GM18870 (cell line): ENCODE results near the gene GRID1.
"Not testable (repeated sequence)": the region's sequence is repeated elsewhere in the genome, so short reads cannot be mapped to it uniquely, and the experiment has no call there.

Experiments
- ATAC-seq: cut with Tn5 transposase; IDR thresholded peaks from one replicate; pipeline ENCODE4 v1.9.1; 2021; ENCODE audit warnings: moderate library complexity; ENCODE audit not compliant: unreplicated experiment

The GRID1 gene

DNA sequence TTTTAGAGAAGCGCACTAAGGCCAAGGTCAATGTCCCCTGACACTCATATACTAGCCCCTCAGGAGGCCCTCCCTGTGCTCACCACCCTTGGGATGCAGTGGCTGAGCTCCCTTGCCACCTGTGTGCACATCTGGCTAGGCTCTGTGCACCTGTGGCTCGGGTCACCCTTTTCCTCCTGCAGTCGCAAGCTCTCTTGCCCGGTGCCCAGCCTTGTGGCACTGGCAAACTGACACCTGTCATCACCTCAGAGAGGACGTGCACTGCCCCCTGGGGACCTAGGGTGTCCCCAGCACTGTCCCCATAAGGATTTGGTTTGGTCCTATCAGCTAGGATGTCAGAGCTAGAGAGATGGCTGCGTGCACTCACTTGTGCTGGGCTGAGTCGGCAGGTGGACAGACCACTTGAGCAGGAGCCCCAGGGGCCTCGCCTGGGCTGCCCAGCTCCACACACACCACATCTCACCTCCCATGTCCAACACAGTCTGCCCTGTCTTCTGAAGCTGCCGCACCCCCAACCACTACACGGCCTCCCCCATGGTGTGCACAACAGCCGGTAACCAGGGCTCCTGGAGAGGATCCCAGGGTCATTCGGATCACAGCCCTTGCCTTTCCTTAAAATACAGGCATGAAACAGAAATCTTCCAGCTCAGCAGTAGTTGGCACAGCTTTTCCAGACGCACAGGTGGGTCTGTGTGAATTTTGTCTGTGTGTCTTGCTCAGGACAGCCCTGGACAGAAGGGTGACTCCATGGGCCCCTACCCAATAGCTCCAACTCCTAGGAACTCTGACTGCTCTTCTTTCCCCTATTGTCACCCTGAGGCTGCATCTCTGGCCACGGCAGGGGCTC, 111.0 kb downstream of the GRID1 start:
- ATAC-seq = no peak

DNA sequence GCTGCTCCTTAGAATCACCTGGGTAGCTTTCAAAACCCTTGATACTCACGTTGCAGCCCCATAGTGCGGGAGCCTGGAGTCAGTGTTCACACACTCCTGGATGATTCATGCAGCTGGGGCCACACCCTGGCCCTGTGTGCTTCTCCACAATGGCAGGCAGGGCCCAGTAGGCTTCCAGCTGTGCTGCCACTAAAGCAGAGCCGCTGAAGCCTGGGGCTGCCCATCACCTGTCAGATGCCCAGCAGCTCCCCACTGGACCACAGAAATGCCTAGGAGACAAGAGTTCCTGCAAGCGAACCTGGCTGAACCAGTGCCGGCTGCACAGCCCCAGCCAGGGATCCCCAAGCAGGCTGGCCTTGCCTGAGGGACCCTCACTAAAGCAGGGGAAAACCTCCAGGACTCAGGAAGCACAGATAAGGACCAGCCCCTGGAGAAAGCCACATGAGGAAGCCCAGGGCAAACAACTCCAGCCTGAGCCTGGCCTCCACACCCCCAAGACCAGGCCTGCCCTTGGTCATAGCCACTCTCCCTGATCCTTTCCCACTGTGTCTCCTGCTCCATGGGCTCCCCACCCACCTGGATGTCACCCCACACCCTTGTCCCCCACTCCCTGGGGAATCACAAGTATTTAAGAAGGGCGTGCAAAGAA, 111.9 kb downstream of the GRID1 start:
- ATAC-seq = no peak

DNA sequence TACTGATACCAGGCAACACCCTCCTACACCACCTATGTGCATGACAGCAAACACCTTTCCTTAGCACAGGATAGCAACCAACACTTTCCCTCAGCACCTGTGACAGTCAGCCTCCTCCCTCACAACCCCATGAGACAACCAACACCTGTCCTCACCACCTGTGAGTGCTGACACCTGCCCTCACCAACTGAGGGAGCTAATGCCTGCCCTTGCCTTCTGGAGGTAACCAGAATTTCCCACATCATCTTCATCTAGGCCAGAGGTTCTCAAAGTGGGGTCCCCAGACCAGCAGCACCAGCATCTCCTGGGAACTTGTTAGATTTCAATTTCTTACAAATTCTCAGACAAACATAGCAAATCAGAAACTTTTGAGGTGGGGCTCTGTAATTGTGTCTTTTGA, 112.5 kb downstream of the GRID1 start:
- no peak for ATAC-seq

DNA sequence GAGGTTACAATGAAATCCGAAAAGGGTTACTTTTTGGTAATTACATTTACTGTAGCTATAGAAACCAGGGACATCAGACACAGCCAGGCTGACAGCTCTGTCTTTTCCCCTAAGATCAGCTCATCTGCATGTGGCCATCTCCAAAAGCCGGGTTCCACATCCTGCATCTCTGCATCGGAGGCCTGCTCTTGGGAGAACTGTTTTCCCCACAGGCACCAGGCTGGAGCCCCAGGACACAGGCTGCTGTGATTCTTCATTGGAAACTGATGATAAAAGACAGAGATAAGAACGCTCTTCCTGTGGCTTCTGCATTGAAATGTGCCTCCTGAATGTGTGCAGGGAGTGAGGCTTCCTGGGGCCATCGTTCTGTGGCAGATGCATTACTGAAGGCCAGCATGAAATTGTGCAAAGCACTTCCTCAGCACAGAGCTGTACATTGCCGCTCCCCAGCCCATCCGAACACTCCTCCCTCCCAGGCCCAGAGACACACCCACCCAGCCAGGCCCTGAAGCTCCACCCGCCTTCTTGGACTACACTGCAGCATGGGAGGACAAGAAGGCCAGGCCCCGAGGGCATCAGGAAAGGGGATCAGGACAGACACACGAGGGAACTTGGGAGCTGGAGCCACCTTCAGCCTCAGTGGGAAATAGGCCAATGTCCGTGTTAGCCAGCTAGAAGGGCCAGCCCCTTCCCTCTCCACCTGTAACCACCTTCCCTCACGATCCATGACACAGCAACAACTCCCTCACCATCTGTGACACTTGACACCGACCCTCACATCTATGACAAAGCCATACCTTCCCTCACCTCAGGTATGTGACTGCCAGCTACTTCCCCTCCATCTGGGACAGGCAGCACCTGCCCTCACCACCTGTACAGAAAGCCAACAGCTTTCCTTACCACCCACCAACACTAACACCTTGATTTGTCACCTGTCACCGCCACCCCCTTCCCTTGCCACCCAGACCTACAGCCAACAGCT, 113.2 kb downstream of the GRID1 start:
- no peak for ATAC-seq

DNA sequence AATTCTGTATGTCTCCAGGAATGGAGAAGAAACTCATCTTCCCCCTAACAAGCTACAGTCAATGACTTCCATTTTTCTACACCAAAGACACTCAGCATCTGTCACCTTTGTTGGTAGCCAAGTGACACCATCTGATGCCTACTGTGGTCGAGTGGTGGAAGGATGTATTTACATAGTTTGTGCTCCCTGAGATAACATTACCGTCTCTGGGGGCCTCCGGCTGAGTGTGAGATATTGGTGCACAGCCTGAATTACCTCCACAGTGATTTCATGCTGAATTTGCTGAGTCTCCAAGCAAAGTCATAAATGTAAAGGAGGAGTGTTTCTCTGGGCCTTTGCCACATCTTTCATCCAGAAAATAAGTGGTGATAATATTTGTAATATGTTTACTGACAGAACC, 114.0 kb downstream of the GRID1 start:
- ATAC-seq = no peak

DNA sequence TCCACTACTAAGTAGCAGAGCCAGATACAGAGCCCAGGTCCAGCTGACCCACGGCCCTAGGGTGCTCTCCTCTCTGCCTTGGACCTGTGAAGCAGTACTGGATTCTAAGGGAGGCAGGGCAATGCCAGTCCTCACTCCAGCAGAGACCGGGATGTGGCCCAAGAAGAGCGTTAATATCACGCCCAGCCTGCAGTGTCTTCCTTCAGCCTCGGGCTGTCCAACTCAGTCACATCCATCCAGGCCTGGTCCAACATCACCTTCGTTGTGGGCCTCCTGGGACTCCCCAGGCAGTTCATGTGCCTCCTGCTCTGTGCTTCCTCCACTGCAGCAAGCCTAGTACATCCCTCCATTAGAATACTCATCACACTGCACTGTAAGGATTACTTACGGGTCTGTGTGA, 114.5 kb downstream of the GRID1 start:
- ATAC-seq = no peak

DNA sequence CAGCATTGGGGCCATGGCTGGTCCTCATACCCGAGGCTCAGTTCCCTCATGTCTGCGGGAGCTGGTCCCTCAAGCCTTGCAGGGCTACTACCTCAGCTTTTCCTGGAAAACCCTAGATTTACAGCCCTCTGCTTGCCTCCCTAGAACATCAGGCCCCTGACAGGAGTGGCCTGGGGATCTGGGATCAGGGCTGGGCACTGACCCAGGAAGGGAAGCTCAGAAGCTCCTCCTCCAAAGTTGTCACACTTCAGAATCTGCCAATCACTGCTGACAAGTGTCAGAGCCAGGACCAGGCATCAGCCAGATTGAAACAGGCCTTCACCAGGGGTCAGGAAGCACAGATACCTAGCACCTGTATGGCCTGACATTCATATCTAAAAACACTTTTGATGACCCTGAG, 115.2 kb downstream of the GRID1 start:
- ATAC-seq = no peak

DNA sequence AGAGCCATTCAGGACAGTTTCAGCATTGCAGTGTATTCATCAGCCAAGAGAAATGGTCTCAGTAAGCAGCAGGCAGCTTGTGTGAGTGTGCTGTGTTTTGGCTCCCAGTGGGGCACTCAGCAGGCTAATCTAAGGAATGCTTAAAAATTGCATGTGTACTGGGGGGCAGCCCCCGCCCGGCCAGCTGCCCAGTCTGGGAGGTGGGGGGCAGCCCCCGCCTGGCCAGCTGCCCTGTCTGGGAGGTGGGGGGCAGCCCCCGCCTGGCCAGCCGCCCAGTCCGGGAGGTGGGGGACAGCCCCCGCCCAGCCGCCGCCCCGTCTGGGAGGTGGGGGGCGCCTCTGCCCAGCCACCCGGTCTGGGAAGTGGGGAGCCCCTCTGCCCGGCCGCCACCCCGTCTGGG, 116.2 kb downstream of the GRID1 start:
- no peak for ATAC-seq

DNA sequence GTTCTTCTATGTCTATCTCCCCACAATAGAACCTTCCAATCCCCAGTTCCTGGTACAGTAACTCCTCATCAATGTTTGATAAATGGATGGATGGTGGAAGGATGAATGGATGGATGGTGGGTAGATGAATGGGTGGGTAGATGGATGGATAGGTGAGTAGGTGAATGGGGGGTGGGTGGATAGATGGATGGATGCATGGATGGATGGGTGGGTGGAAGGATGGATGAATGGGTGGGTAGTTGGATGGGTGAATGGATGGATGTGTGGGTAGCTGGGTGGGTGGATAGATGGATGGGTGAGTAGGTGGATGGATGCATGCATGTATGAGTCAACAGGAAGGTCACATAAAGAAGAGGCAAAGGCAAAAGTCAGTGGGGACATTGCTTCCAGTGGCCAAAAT, 116.8 kb downstream of the GRID1 start:
- no peak for ATAC-seq

DNA sequence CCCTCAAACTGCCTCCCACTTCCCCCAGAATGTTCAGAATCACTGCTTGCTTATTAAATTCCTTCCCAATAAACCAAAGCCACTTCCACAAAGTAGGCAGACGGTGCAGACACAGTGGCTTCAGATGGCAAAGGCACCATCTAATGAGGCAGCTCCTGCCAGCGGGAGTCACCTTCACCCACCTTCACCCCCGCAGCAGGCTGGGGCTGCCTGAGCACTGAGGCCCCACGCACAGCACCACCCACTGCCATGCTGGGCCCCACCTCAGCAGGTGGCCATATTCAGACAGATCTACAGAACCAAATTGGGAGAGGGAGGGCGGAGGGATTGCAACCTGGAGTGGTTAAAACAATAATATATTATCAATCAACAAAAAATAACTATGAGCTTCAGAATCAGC, 118.5 kb downstream of the GRID1 start:
- no peak for ATAC-seq

DNA sequence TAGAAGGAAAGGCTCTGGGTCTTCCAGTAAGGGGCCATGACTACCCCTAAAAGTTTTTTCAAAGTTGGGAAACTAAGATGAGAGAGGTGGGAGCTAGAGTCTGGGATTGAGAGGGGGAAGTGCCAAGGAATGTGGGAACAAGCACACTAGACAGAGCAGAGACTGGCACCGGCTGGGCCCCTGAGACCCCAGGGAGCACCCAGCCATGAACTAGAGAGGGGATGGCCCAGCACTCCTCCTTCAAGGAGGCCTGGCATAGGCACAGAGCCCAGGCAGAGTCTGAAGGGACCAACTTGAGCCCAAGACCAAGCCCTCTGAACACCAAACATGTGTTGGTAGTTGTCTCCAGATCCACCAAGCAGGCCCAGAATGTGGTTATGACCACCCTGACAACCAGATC, 119.0 kb downstream of the GRID1 start:
- no peak for ATAC-seq

DNA sequence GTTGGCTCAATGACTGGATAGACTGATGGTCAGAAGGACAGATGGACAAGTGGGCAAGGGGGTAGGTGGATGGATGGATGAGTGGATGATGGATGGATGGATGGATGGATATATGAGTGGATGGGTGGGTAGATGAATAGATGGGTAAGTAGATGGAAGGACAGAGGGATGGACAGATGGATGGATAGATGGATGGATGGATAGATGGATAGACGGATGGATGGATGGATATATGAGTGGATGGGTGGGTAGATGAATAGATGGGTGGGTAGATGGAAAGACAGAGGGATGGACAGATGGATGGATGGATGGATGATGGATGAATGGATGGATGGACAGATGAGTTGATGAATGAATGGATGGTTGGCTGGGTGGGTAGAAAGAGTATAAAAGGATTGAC, 119.5 kb downstream of the GRID1 start:
- no peak for ATAC-seq

DNA sequence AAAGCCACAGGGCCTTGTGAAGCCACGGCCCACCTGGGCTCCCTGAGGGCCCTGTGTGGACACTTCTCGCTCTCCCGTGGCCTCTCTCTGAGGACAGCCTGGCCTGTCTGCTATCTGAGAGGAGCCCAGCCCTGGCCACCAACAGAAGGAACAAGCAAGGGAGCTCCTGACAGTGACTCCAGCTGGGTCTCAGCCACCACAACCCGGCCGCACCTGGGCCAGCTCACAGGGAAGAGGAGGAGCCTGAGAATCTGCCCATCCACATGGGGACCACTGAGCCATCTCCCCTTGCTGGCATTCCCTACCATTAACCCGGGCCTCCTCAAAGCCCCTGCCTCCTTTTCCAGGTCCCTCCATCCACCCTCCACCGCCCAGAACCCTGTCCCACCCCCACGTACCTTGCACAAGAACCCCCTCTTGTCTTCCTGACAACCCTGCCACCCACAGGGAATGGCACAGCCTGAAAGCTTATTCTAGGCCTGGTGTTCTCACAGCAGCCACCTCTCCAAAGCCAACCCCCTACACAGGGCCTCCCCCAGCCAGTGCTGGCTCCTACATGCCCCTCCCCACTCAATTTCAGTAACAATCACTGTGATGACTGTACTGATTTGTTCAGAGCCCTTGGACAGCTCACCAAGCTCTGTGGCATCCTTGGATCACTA, 120.2 kb downstream of the GRID1 start:
- ATAC-seq = no peak

DNA sequence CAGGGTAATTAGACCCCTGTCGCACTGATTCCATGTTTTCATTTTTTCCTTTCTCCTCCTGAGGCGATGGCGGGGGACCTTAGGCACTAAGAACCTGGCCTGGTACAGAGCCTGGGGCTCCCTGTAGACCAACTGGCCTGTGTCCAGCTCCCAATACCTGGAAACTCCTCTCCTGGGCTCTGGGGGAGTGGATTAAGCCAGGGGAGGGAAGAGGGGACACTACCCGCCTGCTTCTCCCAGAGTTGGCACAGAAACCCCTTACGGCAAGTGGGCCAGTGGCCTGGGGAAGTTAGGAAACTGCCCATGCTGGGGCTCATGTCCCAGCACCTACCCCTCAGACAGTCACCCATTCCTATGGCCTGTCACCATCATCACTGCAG, 121.6 kb downstream of the GRID1 start:
- no peak for ATAC-seq

DNA sequence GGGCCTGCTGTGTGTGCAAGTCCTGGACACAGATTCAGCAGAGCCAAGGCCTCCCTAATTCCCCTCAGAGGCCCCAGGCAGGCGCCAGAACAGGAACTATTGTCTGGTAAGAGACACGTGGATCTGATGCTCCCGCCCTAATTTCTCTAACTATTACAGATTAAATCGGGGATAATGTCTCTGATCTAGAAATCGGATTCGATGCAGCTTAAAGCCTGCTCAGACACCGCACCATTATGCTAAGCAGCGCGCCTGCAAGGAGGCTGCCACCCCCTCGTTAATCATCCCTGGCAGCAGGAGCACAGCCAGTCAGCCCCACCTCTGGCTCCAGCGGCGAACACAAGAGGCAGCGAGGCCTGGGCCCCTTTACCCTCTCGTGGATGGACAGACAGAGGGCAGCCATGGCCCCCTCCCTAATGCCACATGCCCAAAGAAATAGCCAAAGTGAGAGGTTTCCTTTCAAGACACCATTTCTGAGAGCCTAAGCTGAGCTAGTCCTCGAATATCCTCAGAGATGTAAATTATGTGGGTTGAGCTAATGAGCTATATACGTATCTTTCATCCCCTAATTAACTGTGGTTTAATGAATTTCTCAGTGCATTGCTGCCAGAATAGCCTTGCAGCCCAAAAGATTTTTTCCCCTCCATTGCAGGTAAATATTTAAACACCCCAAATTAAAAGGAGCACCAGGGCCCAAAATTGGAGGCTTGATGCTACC, 122.1 kb downstream of the GRID1 start:
- ATAC-seq = no peak

DNA sequence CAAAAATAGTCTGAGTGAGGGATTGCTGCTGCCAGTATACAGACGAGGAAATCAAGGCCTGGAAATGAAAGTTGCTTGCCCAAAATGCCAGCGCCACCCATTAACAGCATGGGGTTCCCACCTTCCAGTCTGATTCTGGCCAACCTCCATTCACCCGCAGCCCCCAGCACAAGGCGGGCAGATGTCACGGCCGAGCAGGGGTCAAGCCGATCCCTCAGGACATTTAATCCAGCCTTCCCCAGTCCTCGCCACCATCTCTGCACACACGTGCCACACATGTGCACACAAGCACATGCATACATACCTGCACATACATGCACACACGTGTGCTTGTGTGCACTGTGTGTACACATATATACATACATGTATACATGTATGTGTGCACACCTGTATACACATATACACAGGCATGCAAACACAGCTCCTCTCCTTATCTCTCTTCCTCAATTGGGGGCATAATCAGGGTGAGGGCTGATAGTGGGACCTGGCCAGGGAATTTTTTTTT, 122.9 kb downstream of the GRID1 start:
- ATAC-seq = no peak

DNA sequence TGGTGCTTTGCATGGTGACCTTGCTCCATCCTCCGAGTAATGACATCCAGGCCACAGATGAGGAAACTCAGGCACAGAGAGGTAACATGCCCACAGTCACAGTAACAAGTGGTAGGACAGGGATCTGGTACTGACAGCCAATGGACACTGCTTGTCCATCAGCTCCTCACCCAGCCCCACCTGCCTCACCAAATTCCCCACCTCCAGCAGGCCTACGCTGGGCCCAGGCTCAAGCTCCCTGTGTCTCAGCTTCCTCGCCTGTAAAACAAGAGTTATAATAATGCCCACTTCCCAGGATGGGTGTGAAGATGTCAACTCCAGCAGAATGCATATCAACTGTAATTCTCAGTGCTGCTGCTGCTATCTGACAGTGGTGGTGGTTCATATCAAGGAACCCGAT, 123.8 kb downstream of the GRID1 start:
- ATAC-seq = no peak

DNA sequence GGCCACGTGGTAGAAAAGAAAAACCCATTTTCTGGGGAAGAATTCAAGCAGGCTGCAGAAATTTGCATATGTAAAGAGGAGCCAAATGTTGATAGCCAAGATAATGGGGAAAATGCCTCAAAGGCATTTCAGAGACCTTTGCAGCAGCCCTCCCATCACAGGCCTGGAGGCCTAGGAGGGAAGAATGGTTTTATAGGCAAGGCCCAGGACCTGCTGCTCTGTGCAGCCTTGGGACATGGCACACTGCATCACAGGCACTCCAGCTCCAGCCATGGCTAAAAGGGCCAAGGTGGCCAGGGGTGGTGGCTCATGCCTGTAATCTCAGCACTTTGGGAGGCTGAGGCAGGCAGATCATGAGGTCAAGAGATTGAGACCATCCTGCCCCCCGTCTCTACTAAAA, 128.5 kb downstream of the GRID1 start:
- ATAC-seq = not testable (repeated sequence)

DNA sequence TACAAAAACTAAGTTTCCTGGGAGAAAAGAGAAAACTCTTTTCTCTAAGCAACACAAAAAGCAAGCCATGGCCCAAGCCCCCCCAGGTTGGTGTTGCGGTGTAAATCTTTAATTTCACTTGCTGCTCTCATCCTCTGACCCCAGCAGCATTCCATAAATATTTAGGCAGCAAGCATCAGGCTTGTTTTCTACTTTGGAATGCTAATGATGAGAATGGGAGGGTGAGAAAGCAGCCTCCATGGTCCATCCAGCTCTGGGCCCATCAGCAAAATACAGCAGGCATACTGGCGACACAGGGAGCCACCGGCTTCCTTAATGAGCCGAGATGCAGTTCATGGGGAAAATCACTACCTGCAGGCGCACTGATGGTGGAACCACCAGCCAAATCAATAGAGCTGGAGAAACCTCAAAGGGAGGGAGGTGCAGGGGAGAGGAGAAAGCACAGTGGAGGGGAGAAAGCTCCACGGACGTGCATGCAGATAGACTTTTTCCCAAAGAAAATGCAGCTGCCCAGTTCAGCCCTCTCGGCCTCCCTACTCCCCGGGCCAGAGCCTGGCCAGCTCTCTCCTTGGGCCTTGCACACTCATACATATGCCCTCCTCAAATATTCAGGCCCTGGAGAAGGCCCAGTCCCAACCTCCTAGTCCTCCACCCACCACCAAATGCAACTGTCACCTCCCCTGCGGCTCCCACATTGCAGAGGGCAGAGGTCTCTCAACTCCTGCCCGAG, 131.9 kb downstream of the GRID1 start:
- ATAC-seq = no peak
